ENCODE measurements around the gene LCN10.
A peak's percentile ranks its signal among the peaks of the same experiment; 100 is the strongest.

- TF ChIP-seq CTCF (IDR thresholded peaks at IDR 0.05) (no peak), POLR2AphosphoS5 (IDR thresholded peaks at IDR 0.05) (peak in 1 of 4 donors; percentile 14), EP300 (IDR thresholded peaks at IDR 0.05) (no peak), POLR2A (IDR thresholded peaks at IDR 0.05) (no peak)
Observed at GRCh38 chr9:136725612-136726011, 17.1 kb downstream of the LCN10 start.
